ENCODE data around the gene ENTPD6.
"Not testable (repeated sequence)": the region's sequence is repeated elsewhere in the genome, so short reads cannot be mapped to it uniquely, and the experiment has no call there.

Gene ENTPD6

GRCh38 chr20:25239387-25240370 lies 44.2 kb downstream of the ENTPD6 start:
- DNase-seq (ENCODE audit: low read depth), result no peak
- peaks cover 30% of the 10 kb centered on the region for H3K4me1 ChIP-seq (ENCODE audit: control insufficient read depth, insufficient read depth, low read length)
- H3K9me3 ChIP-seq (ENCODE audit: control insufficient read depth, low read length), result no peaks in the 10 kb centered on the region
- H3K9ac ChIP-seq (ENCODE audit: low read length), result no peak overlapping the region
- no peaks in the 10 kb centered on the region for H3K27me3 ChIP-seq (replicated peaks; ENCODE audit: control insufficient read depth, insufficient read depth, low read length)
- H3K4me3 ChIP-seq (ENCODE audit: low read length), result no peak overlapping the region
- no peaks in the 10 kb centered on the region for H3K36me3 ChIP-seq (ENCODE audit: control insufficient read depth, insufficient read depth, low read length, severe bottlenecking)

DNA sequence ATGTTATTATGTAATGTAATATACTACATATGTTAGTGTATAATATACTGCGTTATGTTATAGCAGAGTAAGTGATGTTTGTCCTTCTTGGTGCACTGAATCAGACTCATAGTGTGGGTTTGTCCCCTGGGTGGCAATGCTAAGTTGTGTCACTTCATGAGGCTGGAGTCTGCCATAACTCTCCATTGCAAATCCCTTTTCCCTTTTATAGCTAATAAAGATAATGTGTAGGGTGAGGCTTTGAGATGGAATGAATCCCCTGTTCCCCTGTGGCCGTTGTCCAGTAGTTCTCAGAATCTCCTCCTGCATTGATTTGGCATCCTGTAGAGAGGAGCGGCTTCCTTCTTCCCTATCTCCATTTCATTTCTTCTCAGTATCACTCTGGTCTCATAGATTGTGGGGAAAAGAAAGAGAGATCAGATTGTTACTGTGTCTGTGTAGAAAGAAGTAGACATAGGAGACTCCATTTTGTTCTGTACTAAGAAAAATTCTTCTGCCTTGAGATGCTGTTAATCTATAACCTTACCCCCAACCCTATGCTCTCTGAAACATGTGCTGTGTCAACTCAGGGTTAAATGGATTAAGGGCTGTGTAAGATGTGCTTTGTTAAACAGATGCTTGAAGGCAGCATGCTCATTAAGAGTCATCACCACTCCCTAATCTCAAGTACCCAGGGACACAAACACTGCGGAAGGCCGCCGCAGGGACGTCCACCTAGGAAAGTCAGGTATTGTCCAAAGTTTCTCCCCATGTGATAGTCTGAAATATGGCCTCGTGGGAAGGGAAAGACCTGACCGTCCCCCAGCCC lies 45.5 kb downstream of the ENTPD6 start:
- H3K27me3 ChIP-seq (replicated peaks; ENCODE audit: control insufficient read depth, insufficient read depth, low read length); H3K36me3 ChIP-seq (ENCODE audit: control insufficient read depth, insufficient read depth, low read length, severe bottlenecking); H3K4me3 ChIP-seq (ENCODE audit: low read length); H3K9ac ChIP-seq (ENCODE audit: low read length); DNase-seq (ENCODE audit: low read depth); H3K9me3 ChIP-seq (ENCODE audit: control insufficient read depth, low read length): not testable (repeated sequence)
- H3K4me1 ChIP-seq (ENCODE audit: control insufficient read depth, insufficient read depth, low read length), result peaks cover 32% of the 10 kb centered on the region

- not testable (repeated sequence) for H3K4me3 ChIP-seq (ENCODE audit: low read length); H3K9me3 ChIP-seq (ENCODE audit: control insufficient read depth, low read length); H3K27me3 ChIP-seq (replicated peaks; ENCODE audit: control insufficient read depth, insufficient read depth, low read length); H3K36me3 ChIP-seq (ENCODE audit: control insufficient read depth, insufficient read depth, low read length, severe bottlenecking); DNase-seq (ENCODE audit: low read depth); H3K9ac ChIP-seq (ENCODE audit: low read length)
- H3K4me1 ChIP-seq (ENCODE audit: control insufficient read depth, insufficient read depth, low read length), result peaks cover 37% of the 10 kb centered on the region
Measured at GRCh38 chr20:25241659-25241955, 46.1 kb downstream of the ENTPD6 start.

DNA sequence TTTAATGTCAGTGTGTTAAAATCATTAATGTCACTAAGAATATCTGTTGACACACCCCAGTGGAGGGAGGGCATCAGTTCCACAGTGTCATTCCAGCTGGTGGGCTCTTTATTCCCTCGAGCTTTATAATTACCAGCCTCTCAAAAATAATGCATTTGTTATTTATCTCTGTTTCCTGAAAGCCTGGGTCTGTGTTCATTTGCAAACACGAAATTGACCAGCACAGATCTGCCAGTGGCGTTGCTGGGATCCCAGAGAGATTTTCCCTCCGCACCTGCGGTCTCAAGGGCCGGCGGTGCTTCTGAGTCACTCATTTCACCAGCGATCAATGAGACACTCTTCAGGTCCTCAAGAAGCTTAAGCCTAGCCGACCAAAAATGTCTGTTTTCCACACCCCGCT lies 46.7 kb downstream of the ENTPD6 start:
- H3K4me3 ChIP-seq (ENCODE audit: low read length), result no peak overlapping the region
- H3K36me3 ChIP-seq (ENCODE audit: control insufficient read depth, insufficient read depth, low read length, severe bottlenecking), result no peaks in the 10 kb centered on the region
- H3K9me3 ChIP-seq (ENCODE audit: control insufficient read depth, low read length), result no peaks in the 10 kb centered on the region
- no peak for DNase-seq (ENCODE audit: low read depth)
- no peaks in the 10 kb centered on the region for H3K27me3 ChIP-seq (replicated peaks; ENCODE audit: control insufficient read depth, insufficient read depth, low read length)
- no peak overlapping the region for H3K9ac ChIP-seq (ENCODE audit: low read length)
- H3K4me1 ChIP-seq (ENCODE audit: control insufficient read depth, insufficient read depth, low read length), result peaks cover 37% of the 10 kb centered on the region

DNA sequence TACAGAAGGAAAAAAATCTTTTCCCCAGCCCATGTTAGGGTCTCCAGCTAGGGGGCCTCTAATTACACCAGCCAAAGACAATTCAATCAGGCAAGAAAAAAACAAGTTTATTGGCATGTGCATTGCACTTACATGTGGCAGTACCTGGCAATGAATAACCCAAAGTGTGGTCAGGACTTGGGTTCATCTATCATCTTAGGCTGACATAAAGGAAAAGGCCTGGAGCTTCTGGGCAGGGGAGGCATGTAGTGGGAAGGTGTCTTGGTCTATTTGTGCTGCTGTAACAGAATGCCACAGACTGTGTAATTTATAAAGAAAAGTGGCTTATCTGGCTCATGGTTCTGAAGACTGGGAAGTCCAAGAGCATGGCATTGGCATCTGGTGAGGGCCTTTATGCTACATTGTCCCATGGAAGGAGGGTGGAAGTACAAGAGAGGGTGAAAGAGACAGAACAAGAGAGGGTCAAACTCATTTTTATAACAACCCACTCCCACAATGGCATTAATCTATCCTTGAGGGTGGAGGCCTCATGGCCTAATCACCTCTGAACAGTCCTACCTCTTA lies 48.0 kb downstream of the ENTPD6 start:
- Histone ChIP-seq H3K27me3 (replicated peaks; ENCODE audit: control insufficient read depth, insufficient read depth, low read length) (no peaks in the 10 kb centered on the region), H3K4me3 (ENCODE audit: low read length) (no peak overlapping the region), H3K36me3 (ENCODE audit: control insufficient read depth, insufficient read depth, low read length, severe bottlenecking) (no peaks in the 10 kb centered on the region), H3K9me3 (ENCODE audit: control insufficient read depth, low read length) (no peaks in the 10 kb centered on the region), H3K4me1 (ENCODE audit: control insufficient read depth, insufficient read depth, low read length) (peaks cover 27% of the 10 kb centered on the region), H3K9ac (ENCODE audit: low read length) (no peak overlapping the region)
- no peak for DNase-seq (ENCODE audit: low read depth)

- H3K9me3 ChIP-seq (ENCODE audit: control insufficient read depth, low read length), result no peaks in the 10 kb centered on the region
- DNase-seq (ENCODE audit: low read depth), result no peak
- H3K9ac ChIP-seq (ENCODE audit: low read length), result no peak overlapping the region
- no peaks in the 10 kb centered on the region for H3K27me3 ChIP-seq (replicated peaks; ENCODE audit: control insufficient read depth, insufficient read depth, low read length)
- no peaks in the 10 kb centered on the region for H3K36me3 ChIP-seq (ENCODE audit: control insufficient read depth, insufficient read depth, low read length, severe bottlenecking)
- H3K4me1 ChIP-seq (ENCODE audit: control insufficient read depth, insufficient read depth, low read length), result peaks cover 32% of the 10 kb centered on the region
- H3K4me3 ChIP-seq (ENCODE audit: low read length), result no peak overlapping the region
Measured at GRCh38 chr20:25244976-25245375, 49.5 kb downstream of the ENTPD6 start.

DNA sequence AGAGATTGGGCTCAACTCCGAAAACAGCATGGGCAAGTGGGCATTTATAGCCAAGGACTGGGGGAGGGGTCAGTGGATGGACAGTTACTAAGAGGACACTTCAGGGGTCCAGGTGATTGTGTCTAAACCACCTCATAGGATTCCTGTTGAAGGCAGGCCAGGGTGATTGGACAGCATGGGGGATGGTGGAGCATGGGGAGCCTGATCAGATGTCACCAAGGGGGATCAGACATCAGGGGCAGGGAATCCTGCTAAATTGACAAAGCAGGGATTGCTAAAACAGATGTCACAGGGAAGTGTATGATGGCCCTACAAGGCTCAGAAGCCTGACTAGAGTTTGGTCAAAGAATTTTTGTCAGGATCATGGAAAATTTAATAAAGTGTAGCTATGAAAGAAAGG lies 49.9 kb downstream of the ENTPD6 start:
- no peaks in the 10 kb centered on the region for H3K9me3 ChIP-seq (ENCODE audit: control insufficient read depth, low read length)
- H3K4me1 ChIP-seq (ENCODE audit: control insufficient read depth, insufficient read depth, low read length), result peaks cover 37% of the 10 kb centered on the region
- H3K4me3 ChIP-seq (ENCODE audit: low read length), result no peak overlapping the region
- H3K27me3 ChIP-seq (replicated peaks; ENCODE audit: control insufficient read depth, insufficient read depth, low read length), result no peaks in the 10 kb centered on the region
- H3K36me3 ChIP-seq (ENCODE audit: control insufficient read depth, insufficient read depth, low read length, severe bottlenecking), result no peaks in the 10 kb centered on the region
- DNase-seq (ENCODE audit: low read depth), result no peak
- H3K9ac ChIP-seq (ENCODE audit: low read length), result peak overlapping the region; percentile 13

GRCh38 chr20:25246182-25246999 lies 50.9 kb downstream of the ENTPD6 start:
- H3K9me3 ChIP-seq (ENCODE audit: control insufficient read depth, low read length), result no peaks in the 10 kb centered on the region
- H3K27me3 ChIP-seq (replicated peaks; ENCODE audit: control insufficient read depth, insufficient read depth, low read length), result no peaks in the 10 kb centered on the region
- H3K4me1 ChIP-seq (ENCODE audit: control insufficient read depth, insufficient read depth, low read length), result peaks cover 46% of the 10 kb centered on the region
- peak overlapping the region; percentile 89 for H3K9ac ChIP-seq (ENCODE audit: low read length)
- H3K36me3 ChIP-seq (ENCODE audit: control insufficient read depth, insufficient read depth, low read length, severe bottlenecking), result no peaks in the 10 kb centered on the region
- H3K4me3 ChIP-seq (ENCODE audit: low read length), result peak overlapping the region; percentile 93
- no peak for DNase-seq (ENCODE audit: low read depth)

DNA sequence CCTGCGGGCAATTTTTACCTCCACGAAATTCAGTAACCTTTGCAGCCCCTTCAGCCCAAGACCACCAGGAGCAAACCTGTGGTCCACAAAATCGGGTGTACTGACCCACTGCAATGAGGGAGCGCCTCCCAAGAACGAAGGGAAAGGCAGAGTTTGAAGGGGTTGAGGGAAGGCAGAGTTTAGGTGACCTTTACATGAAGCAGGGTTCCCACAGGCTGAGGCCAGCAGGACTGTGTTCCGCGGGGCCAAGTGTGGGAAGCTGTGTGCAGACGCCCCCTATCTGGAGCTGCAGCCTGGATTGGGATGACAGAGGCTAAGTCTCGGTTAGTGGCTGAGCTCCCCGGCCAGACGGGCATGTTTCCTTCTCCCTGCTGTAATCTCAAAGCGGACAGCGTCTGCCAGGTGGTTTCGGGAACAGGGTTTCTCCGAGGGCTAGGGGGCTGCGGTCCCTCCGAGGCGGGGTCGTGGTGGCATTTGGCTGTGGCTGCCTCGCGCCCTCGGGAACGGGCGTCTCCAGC lies 51.5 kb downstream of the ENTPD6 start:
- peaks cover 53% of the 10 kb centered on the region for H3K4me1 ChIP-seq (ENCODE audit: control insufficient read depth, insufficient read depth, low read length)
- peak overlapping the region; percentile 93 for H3K4me3 ChIP-seq (ENCODE audit: low read length)
- DNase-seq (ENCODE audit: low read depth), result peak; percentile 78
- no peaks in the 10 kb centered on the region for H3K36me3 ChIP-seq (ENCODE audit: control insufficient read depth, insufficient read depth, low read length, severe bottlenecking)
- H3K9me3 ChIP-seq (ENCODE audit: control insufficient read depth, low read length), result no peaks in the 10 kb centered on the region
- H3K9ac ChIP-seq (ENCODE audit: low read length), result peak overlapping the region; percentile 89
- no peaks in the 10 kb centered on the region for H3K27me3 ChIP-seq (replicated peaks; ENCODE audit: control insufficient read depth, insufficient read depth, low read length)

DNA sequence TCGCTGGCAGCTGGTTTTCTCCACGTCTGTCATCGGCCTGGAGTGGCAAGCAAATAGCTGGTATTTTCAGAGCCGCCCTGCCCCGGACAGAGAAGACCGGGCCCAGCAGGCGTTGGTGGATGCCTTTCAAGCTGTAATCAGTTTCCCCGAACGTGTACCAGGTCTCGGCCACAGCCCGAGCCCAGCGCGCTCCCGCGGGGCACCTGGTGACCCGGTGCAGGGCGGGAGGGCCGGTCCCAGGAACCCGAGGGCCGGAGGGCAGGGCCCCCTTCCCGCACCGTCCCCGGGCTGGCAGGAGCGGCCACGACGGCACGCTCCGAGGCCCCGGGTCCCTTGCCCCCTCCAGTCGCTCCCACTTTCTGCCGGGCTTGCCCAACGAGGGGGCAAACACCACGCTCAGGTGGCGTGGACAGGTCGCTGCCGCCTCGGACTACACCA lies 52.0 kb downstream of the ENTPD6 start:
- Histone ChIP-seq H3K9me3 (ENCODE audit: control insufficient read depth, low read length) (no peaks in the 10 kb centered on the region), H3K36me3 (ENCODE audit: control insufficient read depth, insufficient read depth, low read length, severe bottlenecking) (no peaks in the 10 kb centered on the region), H3K9ac (ENCODE audit: low read length) (peak overlapping the region; percentile 89), H3K4me1 (ENCODE audit: control insufficient read depth, insufficient read depth, low read length) (peaks cover 58% of the 10 kb centered on the region), H3K27me3 (replicated peaks; ENCODE audit: control insufficient read depth, insufficient read depth, low read length) (no peaks in the 10 kb centered on the region), H3K4me3 (ENCODE audit: low read length) (peak overlapping the region; percentile 93)
- DNase-seq (ENCODE audit: low read depth), result peak; percentile 56
